Panc1 (cell line): Measurements from ENCODE around the gene GP9. TPM values are rescaled to one million over a fixed set of nuclear protein-coding genes. Genes with fewer than 3 reads are reported as not detected.

Experiments
- ATAC-seq: fragments of 200-7000 bp; cut with Tn5 transposase; 2 replicates; pipeline ENCODE4 v1.9.1; 2020; ENCODE audit warnings: mild to moderate bottlenecking, moderate library complexity
- BruUV-seq: library from RNA; stranded (reverse); fragments of 400-500 nt; replicated peaks from 2 replicates; lab custom pipeline; 2021; lab: Mats Ljungman, UMichigan
- CTCF ChIA-PET: fragments of 300-600 bp; sonication (Branson Sonifier 250); formaldehyde crosslinking; loops from one replicate; lab custom pipeline; 2022; ENCODE audit warnings: antibody characterized with exemption; lab: Charles Lee
- POLR2A ChIA-PET: fragments of 300-600 bp; sonication (Branson Sonifier 250); formaldehyde crosslinking; loops from one replicate; lab custom pipeline; 2022; ENCODE audit warnings: antibody characterized with exemption; lab: Charles Lee
- DNase-seq: peaks from one replicate; pipeline ENCODE4 v3.0.0-alpha.2; 2010; ENCODE audit warnings: low read depth, low spot score
- H3K27ac ChIP-seq: 2 replicates; pipeline ENCODE4 v1.5.1; 2011; ENCODE audit warnings: mild to moderate bottlenecking, low read length, inconsistent platforms
- H3K27me3 ChIP-seq: fragments of 200-500 bp; sonication (Bioruptor generic); 2 replicates; pipeline ENCODE4 v1.6.0; 2014; ENCODE audit warnings: low read length, inconsistent platforms; ENCODE audit not compliant: control insufficient read depth, insufficient read depth
- H3K36me3 ChIP-seq: fragments of 200-500 bp; sonication (Bioruptor generic); 2 replicates; pipeline ENCODE4 v1.5.1; 2014; ENCODE audit warnings: inconsistent platforms, mild to moderate bottlenecking, low read length, moderate library complexity; ENCODE audit not compliant: control insufficient read depth, insufficient read depth
- H3K4me1 ChIP-seq: 2 replicates; pipeline ENCODE4 v1.5.1; 2011; ENCODE audit warnings: inconsistent platforms, mild to moderate bottlenecking, low read length, moderate library complexity; ENCODE audit not compliant: control insufficient read depth, insufficient read depth
- H3K4me3 ChIP-seq, 2 experiments: 2 replicates each; pipeline ENCODE4 v1.5.1; 2011 to 2012; ENCODE audit warnings: low read depth in 2 of 2, low read length in 2 of 2, mild to moderate bottlenecking in 2 of 2, inconsistent platforms in 1 of 2, moderate library complexity in 1 of 2
- H3K9me3 ChIP-seq: fragments of 200-500 bp; sonication (Bioruptor generic); 2 replicates; pipeline ENCODE4 v1.5.1; 2014; ENCODE audit warnings: low read depth, mild to moderate bottlenecking, inconsistent platforms, low read length, moderate library complexity; ENCODE audit not compliant: control insufficient read depth, insufficient read depth
- POLR2AphosphoS5 ChIP-seq: IDR thresholded peaks from 2 replicates; pipeline ENCODE4 v1.6.1; 2012; ENCODE audit warnings: mild to moderate bottlenecking, low read depth, low read length, moderate library complexity
- SIN3A ChIP-seq: IDR thresholded peaks from 2 replicates; pipeline ENCODE4 v1.6.1; 2012; ENCODE audit warnings: low read depth, mild to moderate bottlenecking, low read length, moderate library complexity, borderline replicate concordance; ENCODE audit not compliant: insufficient read depth
- TCF7L2 ChIP-seq: IDR thresholded peaks from 2 replicates; pipeline ENCODE4 v1.6.1; 2011; ENCODE audit warnings: mild to moderate bottlenecking, low read depth, low read length, inconsistent platforms
- in situ Hi-C: cut with HindIII; loops from 2 replicates; pipeline ENCODE4 v1.10.0; 2016; ENCODE audit warnings: low sequenced_read_pairs, low pct_unique_long_range_greater_than_20kb
- intact Hi-C: fragments of 100-400 bp; cut with micrococcal nuclease; formaldehyde crosslinking; loops from one replicate; pipeline ENCODE4 v1.10.0; 2022; ENCODE audit not compliant: unreplicated experiment
- total RNA-seq: library from RNA; stranded (reverse); gene quantifications from one replicate; pipeline ENCODE4 v1.2.1, GENCODE V29; 2021; ENCODE audit not compliant: unreplicated experiment
- TF ChIP-seq, protein P1 (sequence below): fragments of 450-650 bp; IDR thresholded peaks from 2 replicates; pipeline ENCODE4 v1.5.1; 2017; ENCODE audit warnings: mild to moderate bottlenecking
- TF ChIP-seq, protein P2 (sequence below), 2 experiments: IDR thresholded peaks; 2 replicates each; pipeline ENCODE4 v1.6.1; 2011 to 2012; ENCODE audit warnings: low read depth in 2 of 2, control low read depth in 1 of 2, low read length in 1 of 2, mild to moderate bottlenecking in 1 of 2, moderate library complexity in 1 of 2; ENCODE audit not compliant: insufficient read depth in 1 of 2

The GP9 gene
- total RNA-seq, 1 experiment from 2014 or later = not detected

DNA sequence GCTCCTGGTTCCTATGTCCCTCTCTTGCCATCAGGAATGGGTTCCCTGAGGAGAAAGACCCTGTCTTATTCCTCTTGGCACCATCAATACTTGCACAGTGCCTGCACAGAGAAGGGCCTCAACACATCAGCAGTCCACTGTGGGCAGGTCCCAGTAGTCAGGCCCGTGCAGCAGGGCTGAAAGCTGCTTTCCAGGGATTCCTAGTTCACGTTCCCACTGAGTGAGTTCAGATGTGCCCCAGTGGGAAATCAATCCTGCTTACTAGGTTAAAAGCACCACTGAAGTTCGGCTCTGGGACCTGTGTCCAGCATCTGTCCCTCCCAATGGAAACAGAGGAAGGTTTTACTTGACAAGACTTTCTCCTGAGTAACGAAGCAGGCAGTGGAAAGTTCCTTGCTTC lies 45.3 kb downstream of the GP9 start:
- H3K4me1 ChIP-seq = no peaks in the 10 kb centered on the region
- H3K27ac ChIP-seq = no peak overlapping the region
- no TSS peak for BruUV-seq
- H3K9me3 ChIP-seq = no peaks in the 10 kb centered on the region
- H3K36me3 ChIP-seq = no peaks in the 10 kb centered on the region
- TF ChIP-seq, protein P1, sequence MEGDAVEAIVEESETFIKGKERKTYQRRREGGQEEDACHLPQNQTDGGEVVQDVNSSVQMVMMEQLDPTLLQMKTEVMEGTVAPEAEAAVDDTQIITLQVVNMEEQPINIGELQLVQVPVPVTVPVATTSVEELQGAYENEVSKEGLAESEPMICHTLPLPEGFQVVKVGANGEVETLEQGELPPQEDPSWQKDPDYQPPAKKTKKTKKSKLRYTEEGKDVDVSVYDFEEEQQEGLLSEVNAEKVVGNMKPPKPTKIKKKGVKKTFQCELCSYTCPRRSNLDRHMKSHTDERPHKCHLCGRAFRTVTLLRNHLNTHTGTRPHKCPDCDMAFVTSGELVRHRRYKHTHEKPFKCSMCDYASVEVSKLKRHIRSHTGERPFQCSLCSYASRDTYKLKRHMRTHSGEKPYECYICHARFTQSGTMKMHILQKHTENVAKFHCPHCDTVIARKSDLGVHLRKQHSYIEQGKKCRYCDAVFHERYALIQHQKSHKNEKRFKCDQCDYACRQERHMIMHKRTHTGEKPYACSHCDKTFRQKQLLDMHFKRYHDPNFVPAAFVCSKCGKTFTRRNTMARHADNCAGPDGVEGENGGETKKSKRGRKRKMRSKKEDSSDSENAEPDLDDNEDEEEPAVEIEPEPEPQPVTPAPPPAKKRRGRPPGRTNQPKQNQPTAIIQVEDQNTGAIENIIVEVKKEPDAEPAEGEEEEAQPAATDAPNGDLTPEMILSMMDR = no peak
- TF ChIP-seq TCF7L2 (no peak), SIN3A (no peak), POLR2AphosphoS5 (no peak)
- TF ChIP-seq, protein P2, sequence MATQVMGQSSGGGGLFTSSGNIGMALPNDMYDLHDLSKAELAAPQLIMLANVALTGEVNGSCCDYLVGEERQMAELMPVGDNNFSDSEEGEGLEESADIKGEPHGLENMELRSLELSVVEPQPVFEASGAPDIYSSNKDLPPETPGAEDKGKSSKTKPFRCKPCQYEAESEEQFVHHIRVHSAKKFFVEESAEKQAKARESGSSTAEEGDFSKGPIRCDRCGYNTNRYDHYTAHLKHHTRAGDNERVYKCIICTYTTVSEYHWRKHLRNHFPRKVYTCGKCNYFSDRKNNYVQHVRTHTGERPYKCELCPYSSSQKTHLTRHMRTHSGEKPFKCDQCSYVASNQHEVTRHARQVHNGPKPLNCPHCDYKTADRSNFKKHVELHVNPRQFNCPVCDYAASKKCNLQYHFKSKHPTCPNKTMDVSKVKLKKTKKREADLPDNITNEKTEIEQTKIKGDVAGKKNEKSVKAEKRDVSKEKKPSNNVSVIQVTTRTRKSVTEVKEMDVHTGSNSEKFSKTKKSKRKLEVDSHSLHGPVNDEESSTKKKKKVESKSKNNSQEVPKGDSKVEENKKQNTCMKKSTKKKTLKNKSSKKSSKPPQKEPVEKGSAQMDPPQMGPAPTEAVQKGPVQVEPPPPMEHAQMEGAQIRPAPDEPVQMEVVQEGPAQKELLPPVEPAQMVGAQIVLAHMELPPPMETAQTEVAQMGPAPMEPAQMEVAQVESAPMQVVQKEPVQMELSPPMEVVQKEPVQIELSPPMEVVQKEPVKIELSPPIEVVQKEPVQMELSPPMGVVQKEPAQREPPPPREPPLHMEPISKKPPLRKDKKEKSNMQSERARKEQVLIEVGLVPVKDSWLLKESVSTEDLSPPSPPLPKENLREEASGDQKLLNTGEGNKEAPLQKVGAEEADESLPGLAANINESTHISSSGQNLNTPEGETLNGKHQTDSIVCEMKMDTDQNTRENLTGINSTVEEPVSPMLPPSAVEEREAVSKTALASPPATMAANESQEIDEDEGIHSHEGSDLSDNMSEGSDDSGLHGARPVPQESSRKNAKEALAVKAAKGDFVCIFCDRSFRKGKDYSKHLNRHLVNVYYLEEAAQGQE (IDR thresholded peaks at IDR 0.05; ENCODE audit: insufficient read depth in 1 of 2, low read depth in 2 of 2, low read length in 1 of 2) = no peak
- ChIA-PET POLR2A (no interaction called here), CTCF (interaction anchor here (0.6 to 1.8 kb wide), 4 partner anchors 21 to 210 kb away, joined by 3 to 10 read pairs (median 4); no protein-coding TSS in a partner anchor)
- intact Hi-C loops (no loop called here), in situ Hi-C loops (no loop called here)
- H3K27me3 ChIP-seq = no peaks in the 10 kb centered on the region
- ATAC-seq (no peak), DNase-seq (no peak)
- H3K4me3 ChIP-seq = no peak overlapping the region

DNA sequence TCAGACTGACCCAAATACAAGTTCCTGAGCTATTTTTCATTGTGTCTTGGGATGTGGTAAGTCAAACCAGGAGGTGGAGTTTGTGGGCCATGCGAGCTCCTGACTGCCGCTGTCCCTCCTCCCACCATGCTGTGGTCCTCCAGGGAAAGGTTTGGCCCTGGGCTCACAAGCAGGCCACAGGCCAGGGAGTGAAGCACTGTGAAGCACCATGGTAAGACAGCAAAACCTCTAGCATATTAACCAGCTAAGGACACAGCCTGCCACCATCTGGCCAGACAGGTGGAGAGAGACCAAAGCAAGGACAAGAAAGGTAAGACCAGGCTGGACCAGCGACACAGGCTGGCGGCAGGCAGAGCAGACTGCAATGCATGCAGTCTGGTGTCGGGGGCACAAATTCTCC lies 45.7 kb downstream of the GP9 start:
- Histone ChIP-seq H3K27me3 (no peaks in the 10 kb centered on the region), H3K4me1 (no peaks in the 10 kb centered on the region), H3K4me3 (no peak overlapping the region), H3K27ac (no peak overlapping the region), H3K36me3 (no peaks in the 10 kb centered on the region), H3K9me3 (no peaks in the 10 kb centered on the region)
- BruUV-seq = no TSS peak
- ATAC-seq (peak; percentile 62), DNase-seq (no peak)
- ChIA-PET POLR2A (no interaction called here), CTCF (interaction anchor here (0.6 to 1.8 kb wide), 4 partner anchors 22 to 209 kb away, joined by 3 to 10 read pairs (median 4); no protein-coding TSS in a partner anchor)
- TF ChIP-seq, protein P2 (IDR thresholded peaks at IDR 0.05; ENCODE audit: insufficient read depth in 1 of 2, low read depth in 2 of 2, low read length in 1 of 2) = no peak
- TF ChIP-seq SIN3A = no peak
- TF ChIP-seq POLR2AphosphoS5 = no peak
- no peak for TF ChIP-seq TCF7L2
- TF ChIP-seq, protein P1 = no peak
- in situ Hi-C loops = no loop called here
- intact Hi-C loops = no loop called here
